Brain microvascular endothelial cell (primary cell): ENCODE data around the gene TGFA.

ENCODE experiments used
- DNase-seq: peaks from one replicate; pipeline ENCODE4 v3.0.0-alpha.2; 2020
- H3K27ac ChIP-seq: fragments of 250-450 bp; sonication (Bioruptor Pico); 2 replicates; pipeline ENCODE4 v1.5.1; 2020; ENCODE audit warnings: mild to moderate bottlenecking, moderate library complexity
- H3K27me3 ChIP-seq: fragments of 250-450 bp; sonication (Bioruptor Pico); replicated peaks from 2 replicates; pipeline ENCODE4 v1.5.1; 2020; ENCODE audit warnings: mild to moderate bottlenecking
- H3K36me3 ChIP-seq: fragments of 250-450 bp; sonication (Bioruptor Pico); replicated peaks from 2 replicates; pipeline ENCODE4 v1.5.1; 2020; ENCODE audit warnings: mild to moderate bottlenecking
- H3K4me3 ChIP-seq: 2 replicates; pipeline ENCODE4 v1.5.1; 2011; ENCODE audit warnings: low read depth, mild to moderate bottlenecking, control low read depth, low read length, moderate library complexity
- in situ Hi-C: cut with HindIII; loops from 2 replicates; pipeline ENCODE4 v1.10.0; 2017; ENCODE audit warnings: low sequenced_read_pairs, low pct_ligation_motif_present
- TF ChIP-seq, protein P1 (sequence below): IDR thresholded peaks from 2 replicates; pipeline ENCODE4 v1.5.1; 2011; ENCODE audit warnings: low read depth, mild to moderate bottlenecking, moderate library complexity, low read length, control low read depth, inconsistent platforms; ENCODE audit errors: missing control alignments

TGFA gene

GRCh38 chr2:70558195-70558808 lies 4.7 kb upstream of the TGFA start:
- Histone ChIP-seq H3K27ac (no peak overlapping the region), H3K4me3 (no peak overlapping the region), H3K36me3 (no peaks in the 10 kb centered on the region), H3K27me3 (peaks cover 16% of the 10 kb centered on the region)
- in situ Hi-C loops = no loop called here
- TF ChIP-seq, protein P1, sequence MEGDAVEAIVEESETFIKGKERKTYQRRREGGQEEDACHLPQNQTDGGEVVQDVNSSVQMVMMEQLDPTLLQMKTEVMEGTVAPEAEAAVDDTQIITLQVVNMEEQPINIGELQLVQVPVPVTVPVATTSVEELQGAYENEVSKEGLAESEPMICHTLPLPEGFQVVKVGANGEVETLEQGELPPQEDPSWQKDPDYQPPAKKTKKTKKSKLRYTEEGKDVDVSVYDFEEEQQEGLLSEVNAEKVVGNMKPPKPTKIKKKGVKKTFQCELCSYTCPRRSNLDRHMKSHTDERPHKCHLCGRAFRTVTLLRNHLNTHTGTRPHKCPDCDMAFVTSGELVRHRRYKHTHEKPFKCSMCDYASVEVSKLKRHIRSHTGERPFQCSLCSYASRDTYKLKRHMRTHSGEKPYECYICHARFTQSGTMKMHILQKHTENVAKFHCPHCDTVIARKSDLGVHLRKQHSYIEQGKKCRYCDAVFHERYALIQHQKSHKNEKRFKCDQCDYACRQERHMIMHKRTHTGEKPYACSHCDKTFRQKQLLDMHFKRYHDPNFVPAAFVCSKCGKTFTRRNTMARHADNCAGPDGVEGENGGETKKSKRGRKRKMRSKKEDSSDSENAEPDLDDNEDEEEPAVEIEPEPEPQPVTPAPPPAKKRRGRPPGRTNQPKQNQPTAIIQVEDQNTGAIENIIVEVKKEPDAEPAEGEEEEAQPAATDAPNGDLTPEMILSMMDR = no peak
- no peak for DNase-seq

- Histone ChIP-seq H3K4me3 (no peak overlapping the region), H3K27me3 (peaks cover 26% of the 10 kb centered on the region), H3K36me3 (no peaks in the 10 kb centered on the region), H3K27ac (no peak overlapping the region)
- in situ Hi-C loops = no loop called here
- no peak for DNase-seq
- TF ChIP-seq, protein P1 = no peak
These were observed 3.7 kb upstream of the TGFA start for GRCh38 chr2:70557171-70557838.

- peaks cover 32% of the 10 kb centered on the region for H3K27me3 ChIP-seq
- DNase-seq = no peak
- H3K36me3 ChIP-seq = no peaks in the 10 kb centered on the region
- H3K4me3 ChIP-seq = no peak overlapping the region
- H3K27ac ChIP-seq = no peak overlapping the region
- TF ChIP-seq, protein P1 = no peak
- in situ Hi-C loops = no loop called here
These were observed 3.0 kb upstream of the TGFA start for GRCh38 chr2:70556608-70557007.

DNA sequence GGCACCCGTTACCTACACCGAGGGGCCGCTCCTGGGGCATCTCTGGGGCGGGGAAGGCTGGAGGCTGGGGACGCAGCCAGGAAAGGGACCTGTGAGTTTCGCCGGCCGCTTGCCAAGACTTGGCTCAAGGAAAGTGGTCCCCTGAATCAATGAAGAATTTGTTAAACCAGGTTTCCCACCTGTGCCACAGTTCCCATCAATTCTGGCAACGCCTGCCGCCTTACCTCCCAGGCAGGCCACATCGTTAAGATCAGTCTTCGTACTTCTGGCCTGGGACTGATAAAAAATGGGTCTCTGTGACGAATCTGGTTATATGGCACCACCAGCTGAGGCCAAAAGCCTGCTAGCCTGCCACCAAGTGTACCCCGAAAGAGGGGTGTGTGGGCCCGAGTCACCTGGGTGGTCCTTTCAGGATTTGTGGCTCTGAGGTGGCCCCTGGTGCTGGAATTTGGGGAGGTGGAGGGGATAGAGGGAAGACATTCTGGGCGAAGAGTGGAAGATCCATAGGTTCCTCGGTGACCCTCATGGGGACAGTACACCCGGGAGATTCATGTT lies 789 bp upstream of the TGFA start:
- in situ Hi-C loops = no loop called here
- Histone ChIP-seq H3K36me3 (no peaks in the 10 kb centered on the region), H3K27me3 (peaks cover 40% of the 10 kb centered on the region), H3K27ac (no peak overlapping the region), H3K4me3 (peak overlapping the region; percentile 45)
- no peak for DNase-seq
- TF ChIP-seq, protein P1 = no peak

GRCh38 chr2:70553334-70553583 lies 367 bp downstream of the TGFA start:
- peaks cover 40% of the 10 kb centered on the region for H3K27me3 ChIP-seq
- in situ Hi-C loops = no loop called here
- H3K4me3 ChIP-seq = peak overlapping the region; percentile 45
- no peaks in the 10 kb centered on the region for H3K36me3 ChIP-seq
- H3K27ac ChIP-seq = no peak overlapping the region
- DNase-seq = no peak
- TF ChIP-seq, protein P1 = no peak
